ENCODE data around the gene ROBO1. TPM values are rescaled to one million over a fixed set of nuclear protein-coding genes. Genes with fewer than 3 reads are reported as not detected.
A peak's percentile ranks its signal among the peaks of the same experiment; 100 is the strongest.
"Not testable (repeated sequence)": the region's sequence is repeated elsewhere in the genome, so short reads cannot be mapped to it uniquely, and the experiment has no call there.

Gene ROBO1
- total RNA-seq, 1 experiment from 2014 or later = 0.25 TPM

DNA sequence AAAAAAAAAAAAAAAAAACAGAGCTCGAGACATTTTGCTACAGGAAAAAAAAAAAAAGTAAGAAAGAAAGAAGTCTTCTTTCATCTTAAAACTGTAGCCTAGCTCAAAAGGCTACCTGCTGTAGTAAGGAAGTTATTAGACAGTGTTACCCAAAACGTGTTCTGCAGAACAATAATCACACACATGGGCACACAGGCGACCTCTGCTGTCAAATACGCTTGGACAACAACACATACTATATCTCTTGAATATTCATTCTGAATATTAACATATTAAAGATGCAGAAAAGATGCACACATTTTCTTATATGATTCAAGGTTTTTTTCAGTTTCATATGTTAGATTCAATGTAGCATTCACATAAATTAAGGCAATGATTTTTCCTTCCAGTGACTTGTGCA, 215.8 kb downstream of the ROBO1 start:
- DNase-seq (ENCODE audit: low spot score) = no peak

- DNase-seq (ENCODE audit: low spot score) = no peak
These were observed 216.4 kb downstream of the ROBO1 start for GRCh38 chr3:79551321-79551892.

- DNase-seq (ENCODE audit: low spot score) = no peak
These were observed 224.4 kb downstream of the ROBO1 start for GRCh38 chr3:79543218-79543982.

- DNase-seq (ENCODE audit: low spot score) = no peak
These were observed 233.1 kb downstream of the ROBO1 start for GRCh38 chr3:79534727-79535126.

- DNase-seq (ENCODE audit: low spot score) = no peak
These were observed 236.1 kb downstream of the ROBO1 start for GRCh38 chr3:79531566-79532295.

GRCh38 chr3:79521221-79521848, 246.5 kb downstream of the ROBO1 start:
- peak; percentile 30 for DNase-seq (ENCODE audit: low spot score)

DNA sequence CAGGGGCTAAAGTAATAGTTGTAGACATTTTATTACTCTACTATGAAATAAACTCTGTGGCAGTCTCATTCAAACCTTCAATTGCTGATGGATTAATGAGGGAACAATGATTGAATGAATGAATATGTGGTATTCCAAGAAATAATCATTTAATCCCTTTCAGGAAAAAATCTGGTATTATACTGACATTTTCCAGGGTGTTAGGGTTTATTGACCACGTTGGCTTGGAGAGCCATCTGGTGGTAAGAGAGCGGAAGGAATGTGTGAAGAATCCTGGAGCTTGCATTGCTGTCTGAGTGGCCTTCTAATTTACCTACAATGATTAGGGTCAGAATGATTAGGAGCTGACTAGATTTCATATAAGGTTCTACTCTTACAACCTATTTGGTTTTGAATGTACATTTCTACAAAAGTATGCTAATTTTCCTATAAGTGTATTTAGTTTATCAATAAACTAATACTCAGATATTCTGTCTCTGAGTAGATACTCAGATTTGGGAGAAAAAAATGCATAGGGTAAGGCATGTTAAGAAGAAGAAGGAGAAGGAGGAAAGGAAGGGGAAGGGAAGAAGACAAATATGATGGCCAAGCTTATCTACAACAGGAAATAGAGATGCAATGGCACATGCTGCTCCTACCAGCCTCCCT, 249.9 kb downstream of the ROBO1 start:
- peak; percentile 7 for DNase-seq (ENCODE audit: low spot score)

GRCh38 chr3:79516795-79517194, 251.0 kb downstream of the ROBO1 start:
- no peak for DNase-seq (ENCODE audit: low spot score)

- DNase-seq (ENCODE audit: low spot score) = no peak
These were observed 252.7 kb downstream of the ROBO1 start for GRCh38 chr3:79515072-79515471.

DNA sequence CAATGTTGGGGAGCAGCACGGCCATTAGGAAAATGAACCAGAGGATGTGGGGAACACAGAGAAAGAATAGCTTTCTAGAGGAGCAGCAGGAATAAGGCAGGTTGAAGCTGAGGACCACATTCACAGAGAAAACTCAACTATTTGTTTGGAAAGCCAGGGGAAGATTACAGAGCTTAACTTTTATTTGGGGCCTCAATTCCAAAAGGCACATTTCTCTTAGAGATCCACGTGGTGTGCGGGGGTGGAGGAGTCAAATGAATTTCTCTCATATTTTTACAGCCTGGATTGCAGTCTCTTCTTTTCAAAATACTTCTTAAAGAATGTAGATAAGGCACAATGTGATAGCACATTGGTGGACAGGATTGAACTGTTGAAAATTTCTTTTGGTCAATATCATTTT, 253.7 kb downstream of the ROBO1 start:
- no peak for DNase-seq (ENCODE audit: low spot score)

DNA sequence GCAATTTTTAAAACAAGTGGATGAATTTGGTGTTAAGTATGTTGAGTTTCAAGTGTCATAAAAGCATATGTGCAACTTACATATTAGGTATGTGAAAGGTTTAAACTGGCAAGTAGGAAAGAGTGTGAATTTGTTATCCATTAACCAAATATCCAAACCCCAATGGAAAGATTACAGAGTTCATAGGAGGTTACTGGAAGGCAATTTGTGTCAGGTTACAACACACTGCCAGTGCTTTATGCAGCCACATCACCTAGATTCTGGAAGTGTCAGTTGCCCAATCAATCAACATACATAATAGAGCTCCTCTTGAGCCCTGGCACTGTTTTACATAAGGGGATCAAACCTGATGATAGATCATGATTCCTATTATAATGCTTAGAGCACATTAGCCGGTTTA, 261.0 kb downstream of the ROBO1 start:
- DNase-seq (ENCODE audit: low spot score) = no peak

GRCh38 chr3:79502216-79502681, 265.5 kb downstream of the ROBO1 start:
- DNase-seq (ENCODE audit: low spot score) = not testable (repeated sequence)

GRCh38 chr3:79497447-79498111, 270.2 kb downstream of the ROBO1 start:
- no peak for DNase-seq (ENCODE audit: low spot score)

DNA sequence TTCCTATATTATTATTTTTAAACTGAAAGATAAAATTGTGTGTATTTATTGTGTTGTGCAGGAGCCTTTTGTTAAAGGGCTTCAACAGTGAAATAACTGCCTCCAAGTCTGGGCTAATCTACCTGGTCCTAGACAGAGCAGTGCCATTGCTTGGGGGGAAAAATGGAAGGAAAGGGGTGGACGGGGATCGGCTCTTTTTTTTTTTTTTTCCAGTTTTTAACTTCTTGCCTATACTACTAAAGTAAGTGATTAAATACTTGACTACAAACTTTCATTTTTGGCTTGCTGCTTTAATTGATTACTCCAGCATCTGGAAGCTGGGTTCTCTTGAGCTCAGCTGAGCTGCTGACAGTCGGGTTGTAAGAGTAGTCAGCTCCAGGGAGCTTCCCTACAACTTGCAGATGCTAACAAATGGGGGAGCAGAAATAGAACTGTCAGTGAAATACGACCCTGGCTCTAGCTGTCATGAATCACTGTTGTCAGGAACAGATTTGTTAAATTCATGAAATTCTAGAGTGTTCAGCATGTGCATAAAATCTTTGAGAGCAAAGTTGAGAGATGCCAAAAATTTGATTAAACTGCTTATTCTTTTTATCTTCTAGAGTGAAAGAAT, 276.7 kb downstream of the ROBO1 start:
- DNase-seq (ENCODE audit: low spot score) = no peak

DNA sequence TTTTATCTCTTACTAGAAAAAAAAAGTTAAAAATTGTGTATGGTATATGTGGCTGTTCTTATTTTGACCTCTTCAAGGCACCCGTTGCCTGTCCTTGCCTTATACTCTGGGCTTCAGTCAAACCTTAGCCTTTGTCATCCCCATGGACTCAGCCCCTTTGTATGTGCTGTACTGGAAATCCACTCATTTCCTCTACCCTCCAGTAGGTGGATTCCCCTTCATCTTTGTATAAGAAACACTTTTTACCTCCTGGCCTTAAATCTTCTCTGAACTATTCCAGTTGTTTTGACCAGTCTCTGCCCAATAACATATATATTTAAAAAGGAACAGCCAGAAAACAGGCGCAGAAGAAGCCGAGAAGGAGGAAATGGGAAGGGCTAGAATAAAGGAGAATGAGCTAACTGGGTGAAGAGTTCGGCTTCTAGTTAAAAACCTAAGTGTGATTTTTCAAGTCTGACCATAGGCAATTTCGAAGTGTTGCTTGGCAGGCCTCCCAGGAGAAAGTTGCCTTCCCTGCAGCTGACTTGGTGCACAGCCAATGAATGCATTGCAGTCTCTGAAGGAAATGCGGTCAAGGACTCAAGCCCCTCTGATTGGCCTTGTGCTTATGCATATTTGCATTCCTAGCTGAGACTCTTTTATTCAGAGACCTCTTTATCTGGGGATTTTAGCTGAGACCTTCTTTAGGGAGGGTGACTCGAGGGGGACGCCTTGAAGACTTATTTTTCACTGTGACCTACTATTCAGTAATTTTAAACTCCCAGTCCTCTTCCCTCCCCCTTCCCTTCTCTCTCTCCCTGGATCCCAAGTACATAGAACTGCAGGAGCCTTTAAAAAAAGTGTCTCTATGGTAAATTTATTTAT, 277.4 kb downstream of the ROBO1 start:
- no peak for DNase-seq (ENCODE audit: low spot score)

DNA sequence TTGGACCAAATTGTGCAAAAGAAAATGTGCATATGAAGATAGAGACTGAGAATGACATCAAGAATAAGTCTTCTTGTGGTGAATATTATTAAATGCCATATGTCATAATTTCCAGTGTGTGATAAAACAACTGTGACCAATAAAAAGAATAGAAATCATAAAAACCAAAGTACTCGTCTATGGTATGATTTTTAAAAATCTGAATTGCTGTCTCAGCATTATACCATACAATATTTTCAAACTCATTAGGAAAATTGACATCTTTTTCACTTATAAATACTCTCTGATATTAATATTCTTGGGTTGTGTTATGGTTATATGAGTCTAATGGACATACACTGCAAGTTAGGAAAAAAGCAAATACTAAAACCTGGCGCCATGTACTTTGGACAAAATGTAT, 279.4 kb downstream of the ROBO1 start:
- no peak for DNase-seq (ENCODE audit: low spot score)

DNA sequence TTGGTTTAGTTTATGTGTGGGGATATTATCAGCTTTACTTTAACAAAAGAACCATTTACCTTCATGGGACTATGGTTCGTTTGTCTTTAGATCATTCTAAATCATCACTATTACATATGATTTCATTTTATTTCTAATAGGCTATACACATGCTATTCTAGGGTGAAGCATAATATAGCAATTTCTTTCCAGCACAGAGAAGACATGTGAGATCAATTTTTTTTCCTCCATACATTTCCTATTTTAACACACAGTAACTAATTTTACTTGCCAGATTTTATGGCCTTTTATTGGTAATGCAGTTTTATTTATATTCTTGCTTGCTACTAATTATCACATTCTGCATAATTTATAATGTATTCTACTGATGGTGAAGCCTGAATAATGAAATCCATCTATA, 287.1 kb downstream of the ROBO1 start:
- no peak for DNase-seq (ENCODE audit: low spot score)

DNA sequence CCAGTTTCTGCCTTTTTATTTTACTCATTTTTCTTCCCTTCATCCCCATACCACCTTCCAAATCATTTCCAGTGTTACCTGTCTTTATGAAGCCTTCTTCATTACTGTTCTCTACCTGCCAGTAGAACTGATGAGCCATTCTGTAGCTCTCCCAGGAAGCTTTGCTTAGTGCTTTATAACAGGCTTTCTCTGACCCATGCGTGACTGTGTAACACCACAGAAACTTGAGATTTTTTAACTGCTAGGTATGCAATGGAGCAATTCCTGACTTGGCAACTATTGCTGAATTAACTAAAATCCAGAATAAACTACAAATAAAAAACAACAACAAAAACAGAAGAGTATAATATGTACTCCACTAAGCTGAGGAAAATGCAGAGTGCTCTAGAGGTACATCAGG, 289.2 kb downstream of the ROBO1 start:
- DNase-seq (ENCODE audit: low spot score) = no peak

DNA sequence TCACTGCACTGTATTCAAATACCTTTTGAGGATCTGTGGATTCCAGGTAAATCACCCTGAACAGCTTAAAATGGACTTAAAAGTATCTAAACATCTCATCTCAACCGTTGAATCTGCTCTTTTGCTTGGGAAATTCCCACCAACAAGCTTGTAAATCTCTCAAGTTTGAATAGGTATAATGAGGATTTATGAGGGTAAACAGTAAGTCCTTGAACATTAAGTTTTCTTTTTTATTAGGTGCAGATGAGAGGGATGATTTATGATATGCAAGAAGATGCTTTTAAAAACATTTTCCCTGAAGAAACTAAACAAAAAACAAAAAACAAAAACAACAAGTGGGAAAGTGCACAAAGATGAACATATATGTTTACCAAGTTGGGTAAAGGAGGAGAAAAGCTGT, 290.6 kb downstream of the ROBO1 start:
- no peak for DNase-seq (ENCODE audit: low spot score)

- no peak for DNase-seq (ENCODE audit: low spot score)
These were observed 293.8 kb downstream of the ROBO1 start for GRCh38 chr3:79473993-79474392.
